K562 (cell line): ENCODE results near the gene NDUFB7. TPM values are rescaled to one million over a fixed set of nuclear protein-coding genes. Genes with fewer than 3 reads are reported as not detected.

Source experiments
- ARID1B ChIP-seq: fragments of 450-650 bp; IDR thresholded peaks from 2 replicates; pipeline ENCODE4 v1.6.1; 2016; ENCODE audit warnings: antibody characterized with exemption, mild to moderate bottlenecking, inconsistent platforms
- CTCF ChIP-seq, 3 experiments: IDR thresholded peaks in 2 of 3; conservative IDR thresholded peaks in 1 of 3; 2 replicates each; pipeline ENCODE4 v1.5.1; 2011 to 2012; ENCODE audit warnings: low read length in 3 of 3, mild to moderate bottlenecking in 3 of 3, control low read depth in 2 of 3, improper control_type of control experiment in 1 of 3, inconsistent platforms in 1 of 3, low read depth in 1 of 3, mixed read lengths in 1 of 3, moderate library complexity in 1 of 3; ENCODE audit not compliant: insufficient read depth in 2 of 3
- ELF1 ChIP-seq: fragments of 200-800 bp; sonication (Bioruptor generic); IDR thresholded peaks from 2 replicates; pipeline ENCODE4 v1.6.1; 2016; ENCODE audit warnings: missing genetic modification characterization, missing compliant biosample characterization
- ETS2 ChIP-seq: IDR thresholded peaks from 2 replicates; pipeline ENCODE4 v1.6.1; 2016; ENCODE audit warnings: borderline replicate concordance, missing genetic modification characterization, mild to moderate bottlenecking, moderate library complexity, missing compliant biosample characterization; ENCODE audit not compliant: poor library complexity, severe bottlenecking
- JUND ChIP-seq, 2 experiments: IDR thresholded peaks; 2 replicates in 1 of 2; 3 replicates in 1 of 2; pipeline ENCODE4 v1.6.1; 2011; ENCODE audit warnings: borderline replicate concordance in 2 of 2, low read depth in 2 of 2, low read length in 2 of 2, improper control_type of control experiment in 1 of 2, missing biosample characterization in 1 of 2, missing genetic modification characterization in 1 of 2, missing genetic modification reagents in 1 of 2
- KLF13 ChIP-seq: fragments of 450-650 bp; IDR thresholded peaks from 2 replicates; pipeline ENCODE4 v1.6.1; 2016; ENCODE audit warnings: missing genetic modification characterization, low read depth, mild to moderate bottlenecking, missing compliant biosample characterization, moderate library complexity, borderline replicate concordance
- MNT ChIP-seq, 2 experiments: fragments of 450-650 bp; conservative IDR thresholded peaks; 2 replicates each; pipeline ENCODE4 v1.6.1; 2017; ENCODE audit warnings: mild to moderate bottlenecking in 2 of 2, moderate library complexity in 2 of 2
- REST ChIP-seq, 2 experiments: fragments of 450-650 bp; formaldehyde crosslinking in 1 of 2; IDR thresholded peaks; 2 replicates each; pipeline versions ENCODE4 v1.4.0 to v1.6.1; 2014 to 2020; ENCODE audit warnings: mild to moderate bottlenecking in 2 of 2, borderline replicate concordance in 1 of 2, low read depth in 1 of 2
- TCF3 ChIP-seq: sonication (generic); formaldehyde crosslinking; IDR thresholded peaks from 2 replicates; pipeline ENCODE4 v1.4.0; 2020; ENCODE audit warnings: mild to moderate bottlenecking, missing genetic modification reagents
- TFAP4 ChIP-seq: sonication (generic); formaldehyde crosslinking; IDR thresholded peaks from 2 replicates; pipeline ENCODE4 v1.8.0; 2022; ENCODE audit warnings: missing genetic modification reagents, mild to moderate bottlenecking, moderate library complexity, borderline replicate concordance
- polyA plus RNA-seq, 8 experiments: library from polyadenylated mRNA; depleted of rRNA in 4 of 8; stranded (reverse) in 5 of 8; unstranded in 3 of 8; fragments of >200 nt; fragmentation: Nextera tagmentation in 2 of 8; fragmentation: Illumina TruSeq in 1 of 8; extraction: Ambion mirVana in 2 of 8; extraction: Trizol in 1 of 8; gene quantifications; 2 replicates each; pipeline versions ENCODE4 v1.2.1 to v1.2.3, GENCODE V29; 2011 to 2014; ENCODE audit warnings: inconsistent platforms in 1 of 8, missing spikeins in 1 of 8
- total RNA-seq, 7 experiments: library from RNA; depleted of rRNA in 6 of 7; stranded (reverse); fragments of >200 nt in 6 of 7; fragmentation: Illumina TruSeq in 2 of 7; extraction: Trizol in 2 of 7; gene quantifications; 2 replicates each; pipeline versions ENCODE4 v1.2.1 to v1.2.3, GENCODE V29; 2011 to 2021; ENCODE audit warnings: low replicate concordance in 1 of 7

The NDUFB7 gene
- total and polyA plus RNA-seq, 9 of the 15 experiments (the other 6 are each of a cell fraction or from before 2014, with no cell fraction given): 14.9 to 842 (median 137) TPM

GRCh38 chr19:14550201-14550754 is 21.6 kb downstream of the NDUFB7 start (continued):
- TF ChIP-seq REST (IDR thresholded peaks at IDR 0.05; ENCODE audit: borderline replicate concordance) (peak; percentile 23; the same call in 1 of the 2 replicates), REST (CRISPR knock-in tag; IDR thresholded peaks at IDR 0.05; ENCODE audit: low read depth) (no peak), JUND (IDR thresholded peaks at IDR 0.05; ENCODE audit: borderline replicate concordance, low read depth, low read length) (peak; percentile 28; the same call in 1 of the 2 replicates), JUND (tag; IDR thresholded peaks at IDR 0.05; ENCODE audit: borderline replicate concordance, low read depth, low read length) (peak; percentile 22; the same call in 1 of the 3 replicates), TCF3 (CRISPR knock-in tag) (peak; percentile 30; the same call in 1 of the 2 replicates), KLF13 (tag) (0 out of 2 replicates have a peak, but pooled peaks have one; percentile 14), MNT (conservative IDR thresholded peaks at IDR 0.05) (0 out of 4 replicates have a peak, but pooled peaks of 1 of the 2 experiments have one; percentile 39), ARID1B (peak; percentile 35), ETS2 (tag) (no peak), ELF1 (0 out of 2 replicates have a peak, but pooled peaks have one; percentile 25), TFAP4 (CRISPR knock-in tag) (0 out of 2 replicates have a peak, but pooled peaks have one; percentile 24), CTCF (IDR thresholded peaks at IDR 0.05 in 2 of 3, conservative IDR thresholded peaks at IDR 0.05 in 1 of 3; ENCODE audit: insufficient read depth in 2 of 3, low read depth in 1 of 3, low read length in 3 of 3) (peak in 2 of 3 experiments; percentile 13 to 33; a peak in 1 of 6 replicates)
